ENCODE results near the gene SPOCK1. TPM values are rescaled to one million over a fixed set of nuclear protein-coding genes. Genes with fewer than 3 reads are reported as not detected.

The SPOCK1 gene
- total RNA-seq, 1 experiment from 2014 or later = 10.9 TPM

DNA sequence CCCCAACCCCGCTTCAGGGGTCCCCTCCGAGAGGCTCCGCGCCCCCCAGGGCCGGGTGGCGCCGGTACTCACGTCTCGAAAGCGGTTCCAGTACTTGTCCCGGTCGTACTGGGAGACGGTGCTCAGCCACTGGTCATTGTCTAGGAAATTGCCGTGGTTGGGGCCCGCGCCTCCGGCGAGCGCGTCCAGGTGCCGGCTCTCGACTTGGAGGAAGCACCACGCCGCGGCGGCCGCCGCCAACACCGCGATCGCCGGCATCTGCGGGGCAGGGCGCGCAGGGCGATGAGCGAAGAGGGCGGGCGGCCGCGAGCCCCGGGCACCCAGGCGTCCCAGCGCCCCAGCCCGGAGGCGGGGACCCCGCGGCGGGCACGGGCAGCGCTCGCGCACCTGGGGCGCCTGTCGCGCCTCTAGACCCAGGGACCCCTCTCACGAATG lies 808 bp downstream of the SPOCK1 start:
- TF ChIP-seq, protein P1, sequence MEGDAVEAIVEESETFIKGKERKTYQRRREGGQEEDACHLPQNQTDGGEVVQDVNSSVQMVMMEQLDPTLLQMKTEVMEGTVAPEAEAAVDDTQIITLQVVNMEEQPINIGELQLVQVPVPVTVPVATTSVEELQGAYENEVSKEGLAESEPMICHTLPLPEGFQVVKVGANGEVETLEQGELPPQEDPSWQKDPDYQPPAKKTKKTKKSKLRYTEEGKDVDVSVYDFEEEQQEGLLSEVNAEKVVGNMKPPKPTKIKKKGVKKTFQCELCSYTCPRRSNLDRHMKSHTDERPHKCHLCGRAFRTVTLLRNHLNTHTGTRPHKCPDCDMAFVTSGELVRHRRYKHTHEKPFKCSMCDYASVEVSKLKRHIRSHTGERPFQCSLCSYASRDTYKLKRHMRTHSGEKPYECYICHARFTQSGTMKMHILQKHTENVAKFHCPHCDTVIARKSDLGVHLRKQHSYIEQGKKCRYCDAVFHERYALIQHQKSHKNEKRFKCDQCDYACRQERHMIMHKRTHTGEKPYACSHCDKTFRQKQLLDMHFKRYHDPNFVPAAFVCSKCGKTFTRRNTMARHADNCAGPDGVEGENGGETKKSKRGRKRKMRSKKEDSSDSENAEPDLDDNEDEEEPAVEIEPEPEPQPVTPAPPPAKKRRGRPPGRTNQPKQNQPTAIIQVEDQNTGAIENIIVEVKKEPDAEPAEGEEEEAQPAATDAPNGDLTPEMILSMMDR (conservative IDR thresholded peaks at IDR 0.05) = no peak
- peaks cover 0 to 4% of the 10 kb centered on the region in 2 experiments; a peak in 2 of 4 replicates for H3K4me1 Mint-ChIP-seq
- no peak overlapping the region for H3K9ac ChIP-seq (ENCODE audit: extremely low read depth, insufficient read length, low read length)

More for the DNA sequence above, 808 bp downstream of the SPOCK1 start:
- Histone ChIP-seq H3K9me3 (ENCODE audit: control insufficient read depth, low read depth, low read length) (no peaks in the 10 kb centered on the region), H4K20me1 (ENCODE audit: control insufficient read depth, insufficient read depth, insufficient read length) (no peaks in the 10 kb centered on the region), H3K79me2 (ENCODE audit: insufficient read depth, low read length) (no peaks in the 10 kb centered on the region), H2BK12ac (ENCODE audit: insufficient read length, low read depth, low read length) (no peak overlapping the region), H3K4me1 (ENCODE audit: insufficient read depth, low read length) (peaks cover 2% of the 10 kb centered on the region; the same call in 1 of the 2 replicates), H3K4me2 (ENCODE audit: insufficient read depth, insufficient read length, low read length) (peak overlapping the region; percentile 76), H4K91ac (ENCODE audit: insufficient read length, low read depth, low read length) (no peak overlapping the region), H2AK5ac (ENCODE audit: insufficient read length, low read length) (no peak overlapping the region), H3K23me2 (ENCODE audit: insufficient read length, low read depth, low read length, poor library complexity, severe bottlenecking) (peaks cover 7% of the 10 kb centered on the region), H3K27ac (ENCODE audit: insufficient read length, low read depth, low read length) (no peak overlapping the region), H3K14ac (ENCODE audit: insufficient read depth, low read length) (0 out of 2 replicates have a peak overlapping the region, but pooled peaks have one; percentile 31), H3T11ph (ENCODE audit: low read length) (no peak overlapping the region), H3K18ac (ENCODE audit: insufficient read length, low read depth, low read length) (no peak overlapping the region), H2AFZ (ENCODE audit: low read length) (no peak overlapping the region), H2BK20ac (ENCODE audit: low read depth, low read length, poor library complexity, severe bottlenecking) (no peak overlapping the region), H4K8ac (replicated peaks; ENCODE audit: insufficient read length, low read depth, low read length) (no peak overlapping the region), H2BK5ac (ENCODE audit: insufficient read length, low read length) (no peak overlapping the region), H4K5ac (ENCODE audit: insufficient read length, low read depth, low read length) (no peak overlapping the region), H3K4ac (ENCODE audit: low read depth, low read length) (no peak overlapping the region), H3K27me3 (ENCODE audit: insufficient read depth, low read length) (peaks cover 8% of the 10 kb centered on the region; the same call in 1 of the 2 replicates), H2BK120ac (ENCODE audit: low read depth, low read length, poor library complexity, severe bottlenecking) (no peak overlapping the region), H3K23ac (ENCODE audit: insufficient read length, low read depth, low read length) (no peak overlapping the region), H3K56ac (ENCODE audit: insufficient read length, low read depth, low read length) (no peak overlapping the region), H3K79me1 (ENCODE audit: insufficient read depth, low read depth, low read length, poor library complexity, severe bottlenecking) (no peaks in the 10 kb centered on the region), H2BK15ac (ENCODE audit: low read depth, low read length) (no peak overlapping the region)
- H3K9me3 Mint-ChIP-seq = no peaks in the 10 kb centered on the region
- H3K27ac Mint-ChIP-seq = no peak overlapping the region
- no CpG with 5 or more reads among the region's 57 CpGs for WGBS (ENCODE audit: extremely low coverage, insufficient read length, low lambda C conversion rate)
- no peaks in the 10 kb centered on the region for H3K36me3 Mint-ChIP-seq (ENCODE audit: insufficient read depth in 1 of 3, low read depth in 3 of 3)
- H3K4me3 Mint-ChIP-seq = peak overlapping the region; percentile 59 to 85
- peaks cover 41% of the 10 kb centered on the region for H3K27me3 Mint-ChIP-seq (ENCODE audit: low read depth)
- peak; percentile 60 for DNase-seq

Measured in H9 (cell line).